GM18505 (cell line): ENCODE measurements around the gene FGR.
"Not testable (repeated sequence)": the region's sequence is repeated elsewhere in the genome, so short reads cannot be mapped to it uniquely, and the experiment has no call there.

ENCODE experiments used
- ATAC-seq: cut with Tn5 transposase; IDR thresholded peaks from one replicate; pipeline ENCODE4 v1.9.1; 2021; ENCODE audit not compliant: unreplicated experiment
- POLR2A ChIP-seq: IDR thresholded peaks from 4 replicates; pipeline ENCODE4 v1.6.1; 2011; ENCODE audit warnings: borderline replicate concordance; ENCODE audit not compliant: insufficient read depth, insufficient read length; ENCODE audit errors: extremely low read depth

Gene FGR

GRCh38 chr1:27624467-27625178, 10.4 kb downstream of the FGR start:
- ATAC-seq: no peak
- TF ChIP-seq POLR2A: no peak

GRCh38 chr1:27623327-27624212, 11.4 kb downstream of the FGR start:
- TF ChIP-seq POLR2A: no peak
- ATAC-seq: no peak

GRCh38 chr1:27622828-27623227, 12.2 kb downstream of the FGR start:
- no peak for TF ChIP-seq POLR2A
- ATAC-seq: no peak

GRCh38 chr1:27621051-27621920, 13.7 kb downstream of the FGR start:
- no peak for ATAC-seq
- TF ChIP-seq POLR2A: peak; percentile 16

GRCh38 chr1:27619782-27620438, 15.1 kb downstream of the FGR start:
- ATAC-seq: not testable (repeated sequence)

- no peak for ATAC-seq
- no peak for TF ChIP-seq POLR2A
These were observed 16.5 kb downstream of the FGR start for GRCh38 chr1:27618341-27619082.

- ATAC-seq: no peak
- no peak for TF ChIP-seq POLR2A
These were observed 17.6 kb downstream of the FGR start for GRCh38 chr1:27617420-27617819.

GRCh38 chr1:27616441-27616840, 18.5 kb downstream of the FGR start:
- no peak for TF ChIP-seq POLR2A
- no peak for ATAC-seq

- no peak for ATAC-seq
- TF ChIP-seq POLR2A: no peak
These were observed 19.4 kb downstream of the FGR start for GRCh38 chr1:27615346-27616192.

- no peak for TF ChIP-seq POLR2A
- ATAC-seq: no peak
These were observed 20.2 kb downstream of the FGR start for GRCh38 chr1:27614625-27615344.
